B cell (primary cell): ENCODE results near the gene CAPN11. TPM values are rescaled to one million over a fixed set of nuclear protein-coding genes. Genes with fewer than 3 reads are reported as not detected.

Source experiments
- ATAC-seq: fragments of 200-7000 bp; cut with Tn5 transposase; one replicate; pipeline ENCODE4 v1.10.0; 2021; ENCODE audit warnings: low read depth, mild to moderate bottlenecking, moderate number of reproducible peaks, moderate library complexity
- CTCF ChIA-PET: fragments of 350-600 bp; sonication (Branson Sonifier 250); formaldehyde crosslinking; loops from one replicate; lab custom pipeline; 2021; ENCODE audit warnings: antibody characterized with exemption, inconsistent platforms; lab: Charles Lee
- POLR2A ChIA-PET: fragments of 350-600 bp; sonication (Branson Sonifier 250); formaldehyde crosslinking; loops from one replicate; lab custom pipeline; 2021; ENCODE audit warnings: antibody characterized with exemption; lab: Charles Lee
- DNase-seq: peaks from one replicate; pipeline ENCODE4 v3.0.0; 2013
- H2AFZ ChIP-seq: 2 replicates; pipeline ENCODE4 v1.6.1; 2012; ENCODE audit warnings: mild to moderate bottlenecking, low read depth, low read length; ENCODE audit not compliant: insufficient read depth, poor library complexity, severe bottlenecking
- H3K27ac ChIP-seq, 2 donors: 1 replicate in 1 of 2; 2 replicates in 1 of 2; pipeline ENCODE4 v1.5.1; 2012 to 2013; ENCODE audit warnings: low read length in 2 of 2, mild to moderate bottlenecking in 2 of 2, moderate library complexity in 1 of 2
- H3K27me3 ChIP-seq, 4 experiments: fragments of 200-600 bp in 1 of 4; sonication (generic) in 1 of 4; replicated peaks in 1 of 4; 1 replicate in 2 of 4; 2 replicates in 2 of 4; pipeline versions ENCODE4 v1.6.1 to v1.7.0; 2013 to 2016; ENCODE audit warnings: low read length in 3 of 4, mild to moderate bottlenecking in 2 of 4, mixed read lengths in 1 of 4, moderate library complexity in 1 of 4; ENCODE audit not compliant: insufficient read depth in 4 of 4, control insufficient read depth in 3 of 4; ENCODE audit errors: control extremely low read depth in 1 of 4
- H3K36me3 ChIP-seq, 2 experiments: replicated peaks in 1 of 2; 1 replicate in 1 of 2; 2 replicates in 1 of 2; pipeline versions ENCODE4 v1.6.1 to v1.7.1; 2013; ENCODE audit warnings: low read length in 1 of 2; ENCODE audit not compliant: insufficient read depth in 2 of 2, control insufficient read depth in 1 of 2; ENCODE audit errors: control extremely low read depth in 1 of 2, extremely low read depth in 1 of 2
- H3K4me1 ChIP-seq, 2 donors: fragments of 200-600 bp in 1 of 2; sonication (generic) in 1 of 2; 1 replicate in 1 of 2; 2 replicates in 1 of 2; pipeline versions ENCODE4 v1.5.1 to v1.6.1; 2013 to 2017; ENCODE audit warnings: low read length in 2 of 2; ENCODE audit not compliant: control insufficient read depth in 2 of 2, insufficient read depth in 2 of 2
- H3K4me2 ChIP-seq: replicated peaks from 2 replicates; pipeline ENCODE3; 2012; ENCODE audit warnings: mild to moderate bottlenecking, low read depth, low read length; ENCODE audit not compliant: poor library complexity, severe bottlenecking
- H3K4me3 ChIP-seq, 5 experiments: fragments of 200-600 bp in 1 of 5; sonication (generic) in 1 of 5; 1 replicate in 3 of 5; 2 replicates in 2 of 5; pipeline versions ENCODE4 v1.5.1 to v1.7.0; 2011 to 2016; ENCODE audit warnings: low read length in 4 of 5, mild to moderate bottlenecking in 4 of 5, low read depth in 2 of 5, control low read depth in 1 of 5, moderate library complexity in 1 of 5; ENCODE audit not compliant: insufficient read depth in 1 of 5; ENCODE audit errors: control extremely low read depth in 1 of 5, extremely low read depth in 1 of 5
- H3K79me2 ChIP-seq: fragments of 200-600 bp; sonication (generic); one replicate; pipeline ENCODE4 v1.6.0; 2016; ENCODE audit warnings: low read length; ENCODE audit not compliant: control insufficient read depth, insufficient read depth
- H3K9ac ChIP-seq: fragments of 200-600 bp; sonication (generic); 2 replicates; pipeline ENCODE4 v1.6.1; 2017; ENCODE audit warnings: mild to moderate bottlenecking, low read length, moderate library complexity
- H3K9me3 ChIP-seq, 3 donors: one replicate each; pipeline versions ENCODE4 v1.6.1 to v1.7.1; 2013; ENCODE audit warnings: low read length in 2 of 3; ENCODE audit not compliant: control insufficient read depth in 2 of 3, insufficient read depth in 1 of 3; ENCODE audit errors: control extremely low read depth in 1 of 3
- H4K20me1 ChIP-seq: 2 replicates; pipeline ENCODE4 v1.6.0; 2012; ENCODE audit warnings: mild to moderate bottlenecking, low read length; ENCODE audit not compliant: insufficient read depth, control insufficient read depth, poor library complexity, severe bottlenecking
- H3K27ac Mint-ChIP-seq: one replicate; pipeline ENCODE4 v1.8.0; 2021; ENCODE audit warnings: mixed read lengths
- H3K27me3 Mint-ChIP-seq: one replicate; pipeline ENCODE4 v1.8.0; 2021; ENCODE audit warnings: mixed read lengths
- H3K4me1 Mint-ChIP-seq: one replicate; pipeline ENCODE4 v1.8.0; 2021; ENCODE audit warnings: mixed read lengths
- H3K4me3 Mint-ChIP-seq: one replicate; pipeline ENCODE4 v1.8.0; 2021; ENCODE audit warnings: mixed read lengths
- H3K9me3 Mint-ChIP-seq: one replicate; pipeline ENCODE4 v1.8.0; 2022; ENCODE audit warnings: mixed read lengths; ENCODE audit not compliant: insufficient read depth
- EZH2 ChIP-seq: IDR thresholded peaks from 2 replicates; pipeline ENCODE4 v1.6.1; 2012; ENCODE audit warnings: borderline replicate concordance, low read depth, mild to moderate bottlenecking, moderate library complexity, low read length; ENCODE audit not compliant: insufficient read depth, poor library complexity, severe bottlenecking
- WGBS: methylation state at CpG from one replicate; pipeline ENCODE4 v1.1.5; 2013; ENCODE audit warnings: missing lambda C conversion rate; ENCODE audit not compliant: insufficient coverage; 5-methylcytosine and 5-hydroxymethylcytosine counted together
- intact Hi-C: fragments of 100-400 bp; cut with micrococcal nuclease; formaldehyde crosslinking; loops from one replicate; pipeline ENCODE4 v1.10.0; 2022
- polyA plus RNA-seq: library from polyadenylated mRNA; depleted of rRNA; stranded (reverse); fragments of >200 nt; gene quantifications from 2 replicates; pipeline ENCODE4 v1.2.3, GENCODE V29; 2012
- total RNA-seq, 2 donors: library from RNA; stranded (reverse); fragments of 120-200 nt in 1 of 2; gene quantifications; 1 replicate in 1 of 2; 2 replicates in 1 of 2; pipeline versions ENCODE4 v1.2.3 to v1.2.4, GENCODE V29; 2013 to 2022
- TF ChIP-seq, protein P1 (sequence below): fragments of 200-600 bp; IDR thresholded peaks from one replicate; pipeline ENCODE4 v1.8.0; 2022; ENCODE audit warnings: antibody characterized with exemption, mild to moderate bottlenecking

CAPN11 gene
- total and polyA plus RNA-seq, 2 donors (not counting 1 experiment from before 2014, with no cell fraction given) = not detected

DNA sequence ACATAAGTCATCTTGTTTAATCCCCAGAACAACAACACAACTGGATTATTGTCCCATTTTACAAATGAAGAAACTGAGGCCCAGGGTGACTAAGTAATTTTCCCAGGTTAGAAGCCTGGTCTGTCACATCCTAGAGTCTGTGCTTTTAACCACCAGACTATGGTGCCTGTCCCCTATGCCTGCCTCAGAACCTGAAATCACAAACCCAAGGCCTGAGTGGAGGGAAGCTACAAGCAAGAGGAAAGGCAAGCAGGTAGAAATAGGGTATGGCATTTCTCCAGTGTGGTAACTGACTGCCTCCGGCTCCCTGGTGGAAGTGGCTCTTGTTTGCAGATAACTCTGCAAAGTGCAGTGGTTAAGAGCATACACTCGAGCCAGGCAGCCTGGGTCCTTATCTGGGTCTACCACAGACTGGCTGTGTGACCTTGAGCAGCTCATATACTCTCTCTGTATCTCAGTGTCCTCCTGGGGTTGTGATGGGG lies 28.7 kb upstream of the CAPN11 start:
- no peak for TF ChIP-seq EZH2
- TF ChIP-seq, protein P1, sequence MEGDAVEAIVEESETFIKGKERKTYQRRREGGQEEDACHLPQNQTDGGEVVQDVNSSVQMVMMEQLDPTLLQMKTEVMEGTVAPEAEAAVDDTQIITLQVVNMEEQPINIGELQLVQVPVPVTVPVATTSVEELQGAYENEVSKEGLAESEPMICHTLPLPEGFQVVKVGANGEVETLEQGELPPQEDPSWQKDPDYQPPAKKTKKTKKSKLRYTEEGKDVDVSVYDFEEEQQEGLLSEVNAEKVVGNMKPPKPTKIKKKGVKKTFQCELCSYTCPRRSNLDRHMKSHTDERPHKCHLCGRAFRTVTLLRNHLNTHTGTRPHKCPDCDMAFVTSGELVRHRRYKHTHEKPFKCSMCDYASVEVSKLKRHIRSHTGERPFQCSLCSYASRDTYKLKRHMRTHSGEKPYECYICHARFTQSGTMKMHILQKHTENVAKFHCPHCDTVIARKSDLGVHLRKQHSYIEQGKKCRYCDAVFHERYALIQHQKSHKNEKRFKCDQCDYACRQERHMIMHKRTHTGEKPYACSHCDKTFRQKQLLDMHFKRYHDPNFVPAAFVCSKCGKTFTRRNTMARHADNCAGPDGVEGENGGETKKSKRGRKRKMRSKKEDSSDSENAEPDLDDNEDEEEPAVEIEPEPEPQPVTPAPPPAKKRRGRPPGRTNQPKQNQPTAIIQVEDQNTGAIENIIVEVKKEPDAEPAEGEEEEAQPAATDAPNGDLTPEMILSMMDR = no peak
- H4K20me1 ChIP-seq = peaks cover 7% of the 10 kb centered on the region
- no peaks in the 10 kb centered on the region for H3K27me3 ChIP-seq
- ChIA-PET CTCF (interaction anchor here (0.6 to 2.2 kb wide), 3 partner anchors 21 to 55 kb away, joined by 3 to 6 read pairs (median 4); no protein-coding TSS in a partner anchor), POLR2A (interaction anchor here (0.6 kb wide), 1 partner anchor 76 kb away, joined by 3 read pairs; no protein-coding TSS in a partner anchor)
- H3K4me3 ChIP-seq = no peak overlapping the region
- peaks cover 23 to 33% of the 10 kb centered on the region in 2 donors for H3K4me1 ChIP-seq
- no peaks in the 10 kb centered on the region for H3K9me3 Mint-ChIP-seq
- intact Hi-C loops = loop anchor here (5.0 kb wide), 3 partner anchors 117 to 553 kb away; partner anchors contain the start of genes HSP90AB1, POLH and XPO5
- H3K9me3 ChIP-seq = no peaks in the 10 kb centered on the region
- peaks cover 35% of the 10 kb centered on the region for H3K79me2 ChIP-seq
- H3K36me3 ChIP-seq = peaks cover 0 to 2% of the 10 kb centered on the region in 2 experiments
- H3K4me1 Mint-ChIP-seq = peaks cover 34% of the 10 kb centered on the region
- H3K27ac Mint-ChIP-seq = no peak overlapping the region
- no peak overlapping the region for H3K27ac ChIP-seq
- H3K9ac ChIP-seq = no peak overlapping the region
- ATAC-seq (no peak), DNase-seq (no peak)
- H2AFZ ChIP-seq = no peak overlapping the region
- H3K27me3 Mint-ChIP-seq = no peaks in the 10 kb centered on the region
- no peak overlapping the region for H3K4me3 Mint-ChIP-seq
- no peak overlapping the region for H3K4me2 ChIP-seq
- WGBS = 86% methylated on average over 1 of the region's 2 CpGs

DNA sequence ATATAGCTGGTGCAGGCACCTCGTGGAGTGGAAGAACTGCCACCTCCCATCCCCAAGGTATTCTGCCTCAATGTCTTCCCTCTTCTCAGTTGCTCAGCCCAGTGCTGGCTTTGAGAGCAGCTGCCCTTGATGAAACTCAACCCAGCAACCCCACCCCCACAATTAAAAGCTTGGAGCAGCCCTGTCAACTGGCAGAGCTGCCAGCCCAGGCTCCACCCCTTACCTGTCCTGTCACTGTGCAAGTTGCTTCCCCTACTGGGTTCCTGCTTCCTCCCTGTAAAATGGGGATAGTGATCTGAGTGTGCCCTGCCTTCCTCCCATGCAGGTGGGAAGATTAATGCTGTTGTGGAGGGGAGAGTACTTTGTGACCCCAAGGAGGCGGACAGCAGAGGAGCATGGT lies 26.7 kb upstream of the CAPN11 start:
- Histone ChIP-seq H3K27ac (no peak overlapping the region), H3K9ac (no peak overlapping the region), H3K4me2 (no peak overlapping the region), H3K4me1 (peaks cover 12 to 16% of the 10 kb centered on the region in 2 donors), H3K4me3 (no peak overlapping the region), H3K27me3 (no peaks in the 10 kb centered on the region), H3K9me3 (no peaks in the 10 kb centered on the region), H4K20me1 (peaks cover 7% of the 10 kb centered on the region), H2AFZ (no peak overlapping the region), H3K36me3 (peaks cover 0 to 3% of the 10 kb centered on the region in 2 experiments), H3K79me2 (peaks cover 15% of the 10 kb centered on the region)
- intact Hi-C loops = no loop called here
- CTCF ChIA-PET = interaction anchor here (0.7 to 1.1 kb wide), 2 partner anchors 35 to 651 kb away, joined by 3 read pairs; no protein-coding TSS in a partner anchor
- no peaks in the 10 kb centered on the region for H3K27me3 Mint-ChIP-seq
- ATAC-seq (no peak), DNase-seq (no peak)
- peaks cover 18% of the 10 kb centered on the region for H3K4me1 Mint-ChIP-seq
- no peaks in the 10 kb centered on the region for H3K9me3 Mint-ChIP-seq
- 100% methylated on average over 2 of the region's 2 CpGs for WGBS
- H3K4me3 Mint-ChIP-seq = no peak overlapping the region
- no peak for TF ChIP-seq EZH2
- TF ChIP-seq, protein P1 = no peak
- POLR2A ChIA-PET = interaction anchor here (0.9 kb wide), 1 partner anchor 23 kb away, joined by 4 read pairs; no protein-coding TSS in a partner anchor
- no peak overlapping the region for H3K27ac Mint-ChIP-seq
